Cardiac muscle cell (in vitro differentiated cells and primary cell): ENCODE results near the gene MGAT5B. TPM values are rescaled to one million over a fixed set of nuclear protein-coding genes. Genes with fewer than 3 reads are reported as not detected.
"Not testable (repeated sequence)": the region's sequence is repeated elsewhere in the genome, so short reads cannot be mapped to it uniquely, and the experiment has no call there.

Experiments used
- DNase-seq, 2 donors: peaks; one replicate each; pipeline versions ENCODE4 v3.0.0 to v3.0.0-alpha.2; 2010 to 2017; ENCODE audit warnings: low read depth in 1 of 2, low spot score in 1 of 2
- H3K27ac ChIP-seq: fragments of 200-600 bp; sonication (generic); 2 replicates; pipeline ENCODE4 v1.5.1; 2016
- H3K27me3 ChIP-seq: fragments of 200-600 bp; sonication (generic); 2 replicates; pipeline ENCODE4 v1.6.0; 2016; ENCODE audit warnings: control low read depth
- H3K36me3 ChIP-seq: fragments of 200-600 bp; sonication (generic); 2 replicates; pipeline ENCODE4 v1.5.1; 2016; ENCODE audit warnings: control low read depth
- H3K4me1 ChIP-seq: fragments of 200-600 bp; sonication (generic); 2 replicates; pipeline ENCODE4 v1.8.1; 2017; ENCODE audit warnings: low read depth, mild to moderate bottlenecking, mixed run types
- H3K4me3 ChIP-seq: fragments of 200-600 bp; sonication (generic); 2 replicates; pipeline ENCODE4 v1.5.1; 2016; ENCODE audit warnings: mild to moderate bottlenecking
- H3K9me3 ChIP-seq: fragments of 200-600 bp; sonication (generic); 2 replicates; pipeline ENCODE4 v1.5.1; 2017; ENCODE audit warnings: low read depth, mild to moderate bottlenecking, control low read depth
- CTCF ChIP-seq: IDR thresholded peaks from 2 replicates; pipeline ENCODE4 v1.5.1; 2012; ENCODE audit warnings: low read depth, mild to moderate bottlenecking, low read length
- polyA plus RNA-seq: library from polyadenylated mRNA; unstranded; fragments of >200 nt; fragmentation: Nextera tagmentation; extraction: Ambion mirVana; gene quantifications from 2 replicates; pipeline ENCODE4 v1.2.1, GENCODE V29; 2016
- total RNA-seq: library from RNA; depleted of rRNA; stranded (reverse); fragments of >200 nt; gene quantifications from 2 replicates; pipeline ENCODE4 v1.2.3, GENCODE V29; 2016

Gene MGAT5B
- total and polyA plus RNA-seq, 2 experiments from 2014 or later, result 0.48 to 0.86 TPM

- no peaks in the 10 kb centered on the region for H3K36me3 ChIP-seq
- TF ChIP-seq CTCF, result no peak
- no peak overlapping the region for H3K27ac ChIP-seq
- no peak for DNase-seq
- no peak overlapping the region for H3K4me3 ChIP-seq
- H3K4me1 ChIP-seq, result no peaks in the 10 kb centered on the region
- H3K9me3 ChIP-seq, result no peaks in the 10 kb centered on the region
- peaks cover 4% of the 10 kb centered on the region for H3K27me3 ChIP-seq
Measured at GRCh38 chr17:76834870-76835269, 33.3 kb upstream of the MGAT5B start.

GRCh38 chr17:76840443-76840767, 27.8 kb upstream of the MGAT5B start:
- peaks cover 12% of the 10 kb centered on the region for H3K4me1 ChIP-seq
- H3K27me3 ChIP-seq, result peaks cover 32% of the 10 kb centered on the region
- TF ChIP-seq CTCF, result no peak
- H3K9me3 ChIP-seq, result no peaks in the 10 kb centered on the region
- no peak overlapping the region for H3K27ac ChIP-seq
- no peak overlapping the region for H3K4me3 ChIP-seq
- peak in 1 of 2 donors; percentile 14 for DNase-seq
- no peaks in the 10 kb centered on the region for H3K36me3 ChIP-seq

- no peaks in the 10 kb centered on the region for H3K9me3 ChIP-seq
- peak; percentile 10 to 24 for DNase-seq
- peaks cover 32% of the 10 kb centered on the region for H3K27me3 ChIP-seq
- H3K27ac ChIP-seq, result no peak overlapping the region
- TF ChIP-seq CTCF, result no peak
- H3K36me3 ChIP-seq, result no peaks in the 10 kb centered on the region
- H3K4me1 ChIP-seq, result peaks cover 12% of the 10 kb centered on the region
- H3K4me3 ChIP-seq, result no peak overlapping the region
Measured at GRCh38 chr17:76840884-76841775, 27.1 kb upstream of the MGAT5B start.

GRCh38 chr17:76841776-76842405, 26.3 kb upstream of the MGAT5B start:
- Histone ChIP-seq H3K27me3 (peaks cover 32% of the 10 kb centered on the region), H3K36me3 (no peaks in the 10 kb centered on the region), H3K27ac (no peak overlapping the region), H3K4me1 (peaks cover 12% of the 10 kb centered on the region), H3K4me3 (no peak overlapping the region), H3K9me3 (no peaks in the 10 kb centered on the region)
- no peak for TF ChIP-seq CTCF
- peak in 1 of 2 donors; percentile 45 for DNase-seq

GRCh38 chr17:76843068-76843467, 25.1 kb upstream of the MGAT5B start:
- H3K9me3 ChIP-seq, H3K27ac ChIP-seq, H3K4me3 ChIP-seq, H3K36me3 ChIP-seq, DNase-seq: not testable (repeated sequence)
- peaks cover 32% of the 10 kb centered on the region for H3K27me3 ChIP-seq
- H3K4me1 ChIP-seq, result peaks cover 12% of the 10 kb centered on the region
